Psoas muscle (tissue), 8 donors: Measurements from ENCODE around the gene LTA4H. TPM values are rescaled to one million over a fixed set of nuclear protein-coding genes. Genes with fewer than 3 reads are reported as not detected.
"Not testable (repeated sequence)": the region's sequence is repeated elsewhere in the genome, so short reads cannot be mapped to it uniquely, and the experiment has no call there.

Experiments used
- ATAC-seq, 4 donors: fragments of 200-7000 bp; cut with Tn5 transposase; one replicate each; pipeline ENCODE4 v1.9.1; 2020; ENCODE audit warnings: moderate library complexity in 3 of 4, mild to moderate bottlenecking in 2 of 4
- DNase-seq, 2 donors: peaks; one replicate each; pipeline ENCODE4 v3.0.0-alpha.2; 2020
- H3K27ac ChIP-seq: fragments of 200-600 bp; one replicate; pipeline ENCODE4 v1.8.0; 2022
- H3K27me3 ChIP-seq, 3 donors: fragments of 200-600 bp in 1 of 3; one replicate each; pipeline versions ENCODE4 v1.6.1 to v1.8.0; 2013 to 2022; ENCODE audit warnings: low read length in 2 of 3, mild to moderate bottlenecking in 2 of 3, moderate library complexity in 1 of 3; ENCODE audit not compliant: insufficient read depth in 3 of 3
- H3K36me3 ChIP-seq, 2 donors: fragments of 200-600 bp in 1 of 2; one replicate each; pipeline versions ENCODE4 v1.6.1 to v1.8.0; 2013 to 2022; ENCODE audit warnings: low read depth in 1 of 2, mild to moderate bottlenecking in 1 of 2, moderate library complexity in 1 of 2; ENCODE audit not compliant: insufficient read depth in 1 of 2
- H3K4me1 ChIP-seq: fragments of 200-600 bp; one replicate; pipeline ENCODE4 v1.8.0; 2022
- H3K4me3 ChIP-seq: fragments of 200-600 bp; one replicate; pipeline ENCODE4 v1.8.0; 2022; ENCODE audit warnings: mild to moderate bottlenecking
- H3K9me3 ChIP-seq: fragments of 200-600 bp; one replicate; pipeline ENCODE4 v1.8.0; 2022
- WGBS, 3 donors: extraction: QIAGEN DNeasy Blood & Tissue Kit; methylation state at CpG; one replicate each; pipeline versions ENCODE4 v1.1.6 to v1.1.7; 2013; 5-methylcytosine and 5-hydroxymethylcytosine counted together
- intact Hi-C, 2 donors: fragments of 100-400 bp; cut with DNase I; formaldehyde crosslinking; loops; one replicate each; pipeline versions ENCODE4 v1.11.0 to v1.14.2; 2022
- polyA plus RNA-seq, 3 donors: library from polyadenylated mRNA; stranded (reverse); fragments of 200-250 nt; gene quantifications; one replicate each; pipeline ENCODE4 v1.2.3, GENCODE V29; 2013
- total RNA-seq, 4 donors: library from RNA; stranded (reverse); fragmentation: NEBNext Ultra II Directional in 2 of 4; extraction: Animal tissue kit (Norgen Biotek cat#: 25700) in 2 of 4; gene quantifications; one replicate each; pipeline versions ENCODE4 v1.2.1 to v1.2.4, GENCODE V29; 2021 to 2023
- TF ChIP-seq, protein P1 (sequence below): fragments of 200-600 bp; IDR thresholded peaks from one replicate; pipeline ENCODE4 v1.8.0; 2022; ENCODE audit warnings: antibody characterized with exemption
- donor health status: healthy with polysubstance abuse.
- donor health status: DM: no; HTN: no; CAD: no; lungs with moderate emphysema.
- donor health status: Bipolar disorder and iron deficiency.
- donor health status: healthy.
- donor health status: DM: yes; HTN: yes; CAD: no.
- donor health status: DM: no; HTN: no; CAD: no.
- donor health status: DM: no; HTN: no; CAD: no.
- donor health status: DM: yes; HTN: yes; CAD: no.

Gene LTA4H
- total and polyA plus RNA-seq, 7 donors, result 18.6 to 51.2 (median 31.3) TPM

DNA sequence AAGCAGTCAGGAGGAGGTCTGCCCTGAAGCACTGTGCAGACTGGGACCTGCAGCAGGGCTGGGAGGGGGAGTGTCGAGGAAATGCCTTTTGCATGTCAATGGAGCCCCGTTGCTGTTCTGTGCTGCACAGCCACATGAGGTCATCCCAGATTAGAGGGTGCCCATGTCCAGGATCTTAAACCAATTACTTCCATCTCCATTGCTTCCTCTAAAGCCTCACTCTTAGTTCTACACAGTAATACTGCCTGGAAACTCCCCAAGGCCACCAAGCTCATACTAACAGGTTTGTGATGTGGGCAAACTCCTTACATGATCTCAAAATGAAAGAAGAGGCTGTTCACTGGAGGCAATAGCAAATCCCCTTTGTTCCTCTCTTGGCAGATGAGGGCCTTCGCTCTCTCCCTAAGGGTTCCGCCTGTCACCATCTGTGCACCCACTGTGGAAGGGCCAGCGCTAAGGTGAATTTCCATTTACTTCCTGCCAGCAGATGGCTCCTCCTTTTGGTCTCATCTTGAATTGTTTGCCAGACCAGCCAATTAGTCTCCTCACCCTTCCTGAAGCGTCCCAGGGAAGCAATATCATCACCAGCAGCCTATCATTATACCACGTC is 35.4 kb upstream of the LTA4H start:
- Histone ChIP-seq H3K27ac (no peak overlapping the region), H3K36me3 (no peaks in the 10 kb centered on the region), H3K4me1 (no peaks in the 10 kb centered on the region), H3K9me3 (no peaks in the 10 kb centered on the region), H3K4me3 (no peak overlapping the region), H3K27me3 (no peaks in the 10 kb centered on the region)
- TF ChIP-seq, protein P1, sequence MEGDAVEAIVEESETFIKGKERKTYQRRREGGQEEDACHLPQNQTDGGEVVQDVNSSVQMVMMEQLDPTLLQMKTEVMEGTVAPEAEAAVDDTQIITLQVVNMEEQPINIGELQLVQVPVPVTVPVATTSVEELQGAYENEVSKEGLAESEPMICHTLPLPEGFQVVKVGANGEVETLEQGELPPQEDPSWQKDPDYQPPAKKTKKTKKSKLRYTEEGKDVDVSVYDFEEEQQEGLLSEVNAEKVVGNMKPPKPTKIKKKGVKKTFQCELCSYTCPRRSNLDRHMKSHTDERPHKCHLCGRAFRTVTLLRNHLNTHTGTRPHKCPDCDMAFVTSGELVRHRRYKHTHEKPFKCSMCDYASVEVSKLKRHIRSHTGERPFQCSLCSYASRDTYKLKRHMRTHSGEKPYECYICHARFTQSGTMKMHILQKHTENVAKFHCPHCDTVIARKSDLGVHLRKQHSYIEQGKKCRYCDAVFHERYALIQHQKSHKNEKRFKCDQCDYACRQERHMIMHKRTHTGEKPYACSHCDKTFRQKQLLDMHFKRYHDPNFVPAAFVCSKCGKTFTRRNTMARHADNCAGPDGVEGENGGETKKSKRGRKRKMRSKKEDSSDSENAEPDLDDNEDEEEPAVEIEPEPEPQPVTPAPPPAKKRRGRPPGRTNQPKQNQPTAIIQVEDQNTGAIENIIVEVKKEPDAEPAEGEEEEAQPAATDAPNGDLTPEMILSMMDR, result no peak
- 26 to 32% (median 28%) methylated on average over 7 of the region's 7 CpGs for WGBS, 3 donors
- DNase-seq (no peak), ATAC-seq (no peak)
- intact Hi-C loops, result no loop called here

DNA sequence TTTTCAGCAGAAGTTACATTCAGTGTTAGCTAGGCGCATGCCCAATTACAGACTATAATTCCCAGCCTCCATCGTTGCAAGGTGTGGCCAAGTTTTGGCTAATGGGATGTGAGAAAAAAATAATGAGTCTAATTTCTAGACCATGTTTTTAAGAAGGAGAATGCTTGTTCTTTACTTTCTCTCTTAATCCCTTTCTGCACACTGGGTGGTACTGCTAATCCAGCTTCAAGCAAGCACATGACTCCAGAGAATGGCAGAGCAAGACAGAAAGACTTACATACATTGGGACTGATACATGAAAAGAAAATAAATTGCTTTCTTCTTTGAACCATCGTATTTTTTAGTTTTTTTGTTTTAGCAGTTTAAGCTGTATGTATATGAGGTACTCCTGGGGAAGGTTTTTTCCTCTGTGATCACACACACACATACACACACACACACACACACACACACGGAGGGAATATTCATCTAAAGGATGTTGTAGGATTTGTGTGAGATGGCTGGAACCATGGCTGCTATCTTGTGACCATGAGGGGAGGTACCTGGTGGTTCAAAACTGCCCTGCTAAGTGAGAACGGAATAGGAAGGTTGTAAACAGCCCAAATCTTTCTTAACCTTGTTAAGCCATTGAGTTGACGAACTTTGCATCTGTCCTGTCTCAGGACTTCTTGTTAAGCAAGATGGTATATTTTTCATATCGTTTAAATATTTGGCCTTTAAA is 34.3 kb upstream of the LTA4H start:
- no peaks in the 10 kb centered on the region for H3K9me3 ChIP-seq
- no peaks in the 10 kb centered on the region for H3K4me1 ChIP-seq
- H3K27me3 ChIP-seq, result no peaks in the 10 kb centered on the region
- no peaks in the 10 kb centered on the region for H3K36me3 ChIP-seq
- ATAC-seq (no peak), DNase-seq (no peak)
- WGBS, 3 donors, result 83 to 87% (median 87%) methylated on average over 7 of the region's 7 CpGs
- H3K27ac ChIP-seq, result no peak overlapping the region
- intact Hi-C loops, result loop anchor here in 1 of 2 donors (10.0 kb wide), 1 partner anchor 445 kb away; no protein-coding TSS in a partner anchor
- H3K4me3 ChIP-seq, result no peak overlapping the region
- TF ChIP-seq, protein P1, result no peak

DNA sequence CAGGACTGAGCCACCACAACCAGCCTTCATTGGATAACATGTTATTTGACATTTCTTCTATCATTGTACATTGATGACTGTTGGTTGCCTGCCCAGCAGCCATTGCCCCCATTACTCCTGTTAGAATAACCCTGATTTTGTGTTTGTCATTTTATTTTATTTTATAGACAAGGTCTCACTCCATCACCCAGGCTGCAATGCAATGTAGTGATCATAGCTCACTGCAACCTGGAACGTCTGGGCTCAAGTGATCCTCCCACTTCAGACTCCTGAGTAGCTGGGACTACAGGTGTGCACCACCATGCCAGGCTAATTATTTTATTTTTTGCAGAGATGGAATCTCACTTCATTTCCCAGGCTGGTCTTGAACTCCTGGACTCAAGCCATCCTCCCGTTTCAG is 33.2 kb upstream of the LTA4H start:
- DNase-seq (no peak), ATAC-seq (no peak)
- H3K27ac ChIP-seq, result no peak overlapping the region
- H3K36me3 ChIP-seq, result no peaks in the 10 kb centered on the region
- no peak overlapping the region for H3K4me3 ChIP-seq
- H3K4me1 ChIP-seq, result no peaks in the 10 kb centered on the region
- no peaks in the 10 kb centered on the region for H3K9me3 ChIP-seq
- TF ChIP-seq, protein P1, result no peak
- H3K27me3 ChIP-seq, result no peaks in the 10 kb centered on the region
- WGBS, 3 donors, result 48 to 59% (median 51%) methylated on average over 2 of the region's 2 CpGs
- intact Hi-C loops, result loop anchor here in 1 of 2 donors (10.0 kb wide), 1 partner anchor 446 kb away; no protein-coding TSS in a partner anchor

- no peak overlapping the region for H3K27ac ChIP-seq
Measured at GRCh38 chr12:96068111-96068510, 32.7 kb upstream of the LTA4H start.

DNA sequence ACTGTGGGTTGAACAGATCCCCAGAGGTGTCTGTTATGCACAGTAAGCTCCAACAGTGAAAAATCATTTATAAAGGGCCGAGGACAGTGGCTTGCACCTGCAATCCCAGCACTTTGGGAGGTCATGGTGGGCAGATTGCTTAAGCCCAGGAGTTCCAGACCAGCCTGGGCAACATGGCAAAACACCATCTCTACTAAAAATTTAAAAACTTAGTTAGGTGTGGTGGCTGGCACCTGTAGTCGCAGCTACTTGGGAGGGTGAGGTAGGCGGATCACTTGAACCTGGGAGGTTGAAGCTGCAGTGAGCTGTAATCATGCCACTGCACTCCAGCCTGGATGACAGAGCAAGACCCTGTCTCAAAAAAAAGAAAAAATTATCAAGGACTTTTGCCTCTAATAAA is 30.4 kb upstream of the LTA4H start:
- H3K9me3 ChIP-seq, H3K27ac ChIP-seq, H3K4me3 ChIP-seq, H3K36me3 ChIP-seq, DNase-seq, H3K27me3 ChIP-seq, H3K4me1 ChIP-seq, ATAC-seq: not testable (repeated sequence)
- intact Hi-C loops, result loop anchor here in 1 of 2 donors (10.0 kb wide), 1 partner anchor 449 kb away; no protein-coding TSS in a partner anchor
- 87 to 95% (median 89%) methylated on average over 3 of the region's 3 CpGs for WGBS, 3 donors

More at GRCh38 chr12:96068111-96068510, 32.7 kb upstream of the LTA4H start:
- Histone ChIP-seq H3K27me3 (no peaks in the 10 kb centered on the region), H3K4me3 (no peak overlapping the region), H3K36me3 (no peaks in the 10 kb centered on the region), H3K9me3 (no peaks in the 10 kb centered on the region), H3K4me1 (no peaks in the 10 kb centered on the region)
- intact Hi-C loops, result loop anchor here in 1 of 2 donors (10.0 kb wide), 1 partner anchor 447 kb away; no protein-coding TSS in a partner anchor
- 91 to 93% (median 92%) methylated on average over 5 of the region's 5 CpGs for WGBS, 3 donors
- TF ChIP-seq, protein P1, result no peak
- DNase-seq (no peak), ATAC-seq (no peak)
